ENCODE measurements around the gene ZNF778.

GRCh38 chr16:89209522-89210044 is 7.9 kb upstream of the ZNF778 start:
- TF ChIP-seq CTCF (IDR thresholded peaks at IDR 0.05), result no peak
- TF ChIP-seq POLR2A (IDR thresholded peaks at IDR 0.05), result no peak
